NCI-H2196 (cell line): ENCODE measurements around the gene ASB10.

Source experiments
- DNase-seq: peaks from one replicate; lab custom pipeline; 2025; ENCODE audit not compliant: unreplicated experiment; lab: John Stamatoyannopoulos, UW

ASB10 gene

GRCh38 chr7:151210087-151210854 is 23.2 kb upstream of the ASB10 start, which contains the start of gene H2BK1:
H2BK1 (minus strand) TSS chr7:151210488; CDS start chr7:151210318, 170 bp downstream.
- no peak for DNase-seq

GRCh38 chr7:151209588-151209987 is 22.5 kb upstream of the ASB10 start:
- DNase-seq: no peak

- no peak for DNase-seq
These were observed 21.3 kb upstream of the ASB10 start for GRCh38 chr7:151208253-151208862.

GRCh38 chr7:151207804-151208203 is 20.8 kb upstream of the ASB10 start:
- no peak for DNase-seq

- DNase-seq: no peak
These were observed 20.3 kb upstream of the ASB10 start for GRCh38 chr7:151207315-151207714.

- DNase-seq: no peak
These were observed 19.9 kb upstream of the ASB10 start for GRCh38 chr7:151206914-151207313.

GRCh38 chr7:151205730-151206129 is 18.7 kb upstream of the ASB10 start:
- no peak for DNase-seq

- no peak for DNase-seq
These were observed 17.5 kb upstream of the ASB10 start for GRCh38 chr7:151204383-151205032.

GRCh38 chr7:151202836-151203235 is 15.8 kb upstream of the ASB10 start:
- no peak for DNase-seq

GRCh38 chr7:151201751-151202150 is 14.7 kb upstream of the ASB10 start:
- no peak for DNase-seq

- no peak for DNase-seq
These were observed 14.3 kb upstream of the ASB10 start for GRCh38 chr7:151201344-151201743.

- no peak for DNase-seq
These were observed 12.1 kb upstream of the ASB10 start for GRCh38 chr7:151198945-151199848.

- no peak for DNase-seq
These were observed 10.9 kb upstream of the ASB10 start for GRCh38 chr7:151197932-151198331.

- DNase-seq: no peak
These were observed 8.8 kb upstream of the ASB10 start for GRCh38 chr7:151195616-151196450.

GRCh38 chr7:151194188-151194587 is 7.1 kb upstream of the ASB10 start:
- no peak for DNase-seq

GRCh38 chr7:151193203-151193978 is 6.3 kb upstream of the ASB10 start:
- no peak for DNase-seq

- no peak for DNase-seq
These were observed 5.0 kb upstream of the ASB10 start for GRCh38 chr7:151192002-151192539.

GRCh38 chr7:151191544-151191943 is 4.5 kb upstream of the ASB10 start:
- no peak for DNase-seq

- no peak for DNase-seq
These were observed 2.0 kb upstream of the ASB10 start for GRCh38 chr7:151189038-151189437.
